NB4 (cell line): Measurements from ENCODE around the gene HDAC8.

Source experiments
- CTCF ChIP-seq: IDR thresholded peaks from one replicate; pipeline ENCODE4 v1.5.1; 2012; ENCODE audit warnings: low read depth, low read length
- MAX ChIP-seq: IDR thresholded peaks from 2 replicates; pipeline ENCODE4 v1.6.1; 2011; ENCODE audit warnings: low read depth, low read length
- POLR2A ChIP-seq: IDR thresholded peaks from 2 replicates; pipeline ENCODE4 v1.6.1; 2011; ENCODE audit warnings: mild to moderate bottlenecking; ENCODE audit not compliant: insufficient read length; ENCODE audit errors: extremely low read depth

DNA sequence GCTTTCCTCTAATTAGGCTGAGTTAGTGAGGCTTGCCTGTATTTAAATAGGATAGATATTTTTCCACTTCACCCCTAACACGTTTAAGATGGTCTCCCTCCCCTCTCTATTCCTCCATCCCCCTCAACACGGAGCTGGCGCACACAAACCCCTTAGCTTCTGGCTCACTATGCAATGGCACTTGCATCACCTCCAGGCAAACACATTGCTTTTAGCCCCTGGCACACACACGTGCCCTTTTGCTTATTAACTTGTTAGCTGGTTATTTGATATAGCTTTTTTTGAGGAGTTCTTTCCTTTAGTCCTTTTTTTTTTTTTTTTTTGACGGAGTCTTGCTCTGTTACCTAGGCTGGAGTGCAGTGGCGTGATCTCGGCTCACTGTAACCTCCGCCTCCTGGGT lies 94.3 kb downstream of the HDAC8 start:
- TF ChIP-seq CTCF = no peak
- TF ChIP-seq POLR2A = no peak
- TF ChIP-seq MAX = no peak
